ENCODE data around the gene APH1B.

APH1B gene

DNA sequence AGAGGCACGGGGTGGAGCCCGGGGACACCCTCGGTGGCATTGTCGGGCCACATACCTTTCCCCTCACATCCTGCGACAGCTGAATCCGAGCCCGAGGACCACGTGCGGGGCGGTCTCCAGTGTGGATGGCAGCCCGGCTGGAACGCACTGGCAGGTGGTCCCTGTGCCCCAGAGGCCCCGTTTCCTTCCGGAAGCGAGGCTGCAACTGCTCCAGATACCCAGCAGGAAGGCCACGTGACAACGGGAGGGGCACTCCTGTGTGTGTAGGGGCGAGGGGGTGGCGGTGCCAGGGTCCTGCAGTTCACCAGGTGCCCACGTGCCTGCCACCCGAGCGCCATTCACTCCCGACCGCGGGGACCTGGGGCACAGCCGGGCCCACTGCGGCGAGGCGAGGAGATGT is 44.1 kb downstream of the APH1B start:
- DNase-seq (ENCODE audit: insufficient read length, low spot score) (no peak), FAIRE-seq (no peak)
- no peak for TF ChIP-seq PAX5 (IDR thresholded peaks at IDR 0.05; ENCODE audit: insufficient read depth, low read length, severe bottlenecking)
- no peak for TF ChIP-seq POU2F2 (IDR thresholded peaks at IDR 0.05; ENCODE audit: low read depth, low read length)
- TF ChIP-seq SPI1 (IDR thresholded peaks at IDR 0.05; ENCODE audit: low read depth, low read length), result no peak
- no peak for TF ChIP-seq TAF1 (IDR thresholded peaks at IDR 0.05; ENCODE audit: low read depth, low read length)
- TF ChIP-seq POLR2A (IDR thresholded peaks at IDR 0.05; ENCODE audit: low read depth, low read length), result no peak
- no peak for TF ChIP-seq POLR2AphosphoS5 (IDR thresholded peaks at IDR 0.05; ENCODE audit: low read depth, low read length)

DNA sequence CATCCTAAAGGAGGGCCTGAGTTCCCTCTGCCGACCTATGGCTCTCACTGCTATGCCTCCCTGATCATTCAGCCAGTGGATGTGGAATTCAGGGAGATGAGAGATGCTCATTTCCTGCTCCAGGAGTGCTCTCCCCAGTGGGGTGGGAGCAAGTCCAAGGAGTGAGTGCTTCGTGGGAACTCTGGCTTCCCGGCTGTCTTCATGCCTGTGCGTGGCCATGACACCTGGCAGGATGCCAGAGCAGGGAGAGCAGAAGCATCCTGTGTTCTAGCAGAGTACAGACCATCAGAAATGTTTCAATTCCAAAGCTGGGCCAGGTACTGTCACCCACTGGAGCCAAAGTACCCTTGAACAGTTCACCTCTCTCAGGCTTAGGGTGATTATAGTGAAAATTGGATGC is 45.1 kb downstream of the APH1B start:
- FAIRE-seq (no peak), DNase-seq (ENCODE audit: insufficient read length, low spot score) (no peak)
- TF ChIP-seq SPI1 (IDR thresholded peaks at IDR 0.05; ENCODE audit: low read depth, low read length) (no peak), POLR2A (IDR thresholded peaks at IDR 0.05; ENCODE audit: low read depth, low read length) (no peak), PAX5 (IDR thresholded peaks at IDR 0.05; ENCODE audit: insufficient read depth, low read length, severe bottlenecking) (no peak), POLR2AphosphoS5 (IDR thresholded peaks at IDR 0.05; ENCODE audit: low read depth, low read length) (no peak), TAF1 (IDR thresholded peaks at IDR 0.05; ENCODE audit: low read depth, low read length) (no peak), POU2F2 (IDR thresholded peaks at IDR 0.05; ENCODE audit: low read depth, low read length) (no peak)

DNA sequence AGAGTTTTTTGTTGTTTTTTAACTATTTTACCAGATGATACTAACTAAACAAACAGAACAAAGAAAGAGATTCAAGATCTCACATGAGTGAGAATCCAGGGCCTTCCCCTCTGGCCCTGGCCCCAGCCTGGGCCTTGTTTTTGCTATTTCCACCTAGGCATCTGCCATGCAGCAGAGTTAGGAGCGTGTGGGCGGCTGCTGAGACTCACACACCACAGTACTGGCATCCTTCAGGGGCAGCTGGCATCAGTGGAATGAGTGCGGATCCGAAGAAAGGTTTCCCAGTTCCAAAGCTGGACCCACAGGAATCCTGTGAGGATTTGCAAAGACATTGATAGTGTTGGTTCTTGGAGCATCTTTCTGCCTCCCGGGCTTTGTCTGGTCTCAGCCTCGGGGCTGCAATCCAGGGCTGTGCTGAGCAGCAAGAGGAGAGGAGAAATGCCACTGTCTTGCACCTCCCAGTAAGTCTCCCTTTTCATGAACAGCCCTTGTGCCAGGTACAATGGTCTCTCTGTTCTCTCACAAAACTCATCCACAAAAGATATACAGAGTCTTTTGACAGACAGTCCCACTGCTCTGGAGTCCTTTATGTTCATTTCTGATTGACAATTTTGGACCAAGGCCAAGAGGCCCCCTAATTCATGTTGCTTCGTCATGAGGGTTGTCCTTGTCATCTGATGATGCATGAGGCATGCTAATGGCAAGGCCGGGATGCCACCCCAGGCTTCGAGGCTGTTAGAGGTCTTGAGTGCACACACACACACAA is 46.6 kb downstream of the APH1B start:
- DNase-seq (ENCODE audit: insufficient read length, low spot score) (no peak), FAIRE-seq (no peak)
- no peak for TF ChIP-seq POLR2A (IDR thresholded peaks at IDR 0.05; ENCODE audit: low read depth, low read length)
- TF ChIP-seq POLR2AphosphoS5 (IDR thresholded peaks at IDR 0.05; ENCODE audit: low read depth, low read length), result no peak
- no peak for TF ChIP-seq TAF1 (IDR thresholded peaks at IDR 0.05; ENCODE audit: low read depth, low read length)
- no peak for TF ChIP-seq POU2F2 (IDR thresholded peaks at IDR 0.05; ENCODE audit: low read depth, low read length)
- no peak for TF ChIP-seq PAX5 (IDR thresholded peaks at IDR 0.05; ENCODE audit: insufficient read depth, low read length, severe bottlenecking)
- no peak for TF ChIP-seq SPI1 (IDR thresholded peaks at IDR 0.05; ENCODE audit: low read depth, low read length)

- DNase-seq (ENCODE audit: insufficient read length, low spot score) (no peak), FAIRE-seq (no peak)
- TF ChIP-seq POLR2AphosphoS5 (IDR thresholded peaks at IDR 0.05; ENCODE audit: low read depth, low read length), result no peak
- no peak for TF ChIP-seq TAF1 (IDR thresholded peaks at IDR 0.05; ENCODE audit: low read depth, low read length)
- TF ChIP-seq POU2F2 (IDR thresholded peaks at IDR 0.05; ENCODE audit: low read depth, low read length), result no peak
- TF ChIP-seq SPI1 (IDR thresholded peaks at IDR 0.05; ENCODE audit: low read depth, low read length), result no peak
- TF ChIP-seq POLR2A (IDR thresholded peaks at IDR 0.05; ENCODE audit: low read depth, low read length), result no peak
- TF ChIP-seq PAX5 (IDR thresholded peaks at IDR 0.05; ENCODE audit: insufficient read depth, low read length, severe bottlenecking), result no peak
Observed at GRCh38 chr15:63324770-63325169, 47.4 kb downstream of the APH1B start.

DNA sequence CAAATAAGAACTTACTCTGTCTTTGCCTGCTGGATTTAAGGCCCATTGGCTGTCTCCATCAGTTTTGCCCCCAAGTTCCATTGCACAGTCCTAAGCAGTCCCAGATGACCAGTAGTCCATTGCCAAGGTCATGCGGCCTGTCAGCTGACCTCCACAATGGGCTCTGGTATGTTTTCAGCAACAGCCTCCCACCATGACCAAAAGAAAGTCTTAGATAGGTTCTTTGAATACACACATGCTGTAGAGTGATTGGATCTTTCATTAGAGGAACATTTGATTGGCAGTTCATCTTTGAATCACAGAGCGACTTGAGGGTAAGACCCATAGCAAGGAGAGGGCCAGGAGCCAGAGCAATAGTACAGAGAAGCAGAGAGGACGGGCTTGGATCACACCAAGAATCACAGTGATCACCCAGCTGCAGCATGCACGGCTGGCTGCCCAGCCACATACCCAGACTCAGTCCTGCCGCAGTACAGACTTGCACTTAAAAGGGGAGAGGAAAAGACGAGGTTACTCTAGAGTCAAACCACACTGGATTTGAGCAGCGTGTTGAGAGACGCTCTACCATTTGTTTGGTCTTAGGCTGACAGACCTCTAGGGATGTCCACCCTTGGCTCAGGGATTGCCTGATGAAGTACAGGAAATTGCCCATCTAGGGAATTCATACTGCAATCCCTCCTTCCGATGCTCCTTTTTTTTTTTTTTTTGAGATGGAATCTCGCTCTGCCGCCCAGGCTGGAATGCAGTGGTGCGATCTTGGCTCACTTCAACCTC is 50.4 kb downstream of the APH1B start:
- DNase-seq (ENCODE audit: insufficient read length, low spot score) (no peak), FAIRE-seq (no peak)
- no peak for TF ChIP-seq TAF1 (IDR thresholded peaks at IDR 0.05; ENCODE audit: low read depth, low read length)
- no peak for TF ChIP-seq POLR2A (IDR thresholded peaks at IDR 0.05; ENCODE audit: low read depth, low read length)
- no peak for TF ChIP-seq SPI1 (IDR thresholded peaks at IDR 0.05; ENCODE audit: low read depth, low read length)
- TF ChIP-seq POU2F2 (IDR thresholded peaks at IDR 0.05; ENCODE audit: low read depth, low read length), result no peak
- no peak for TF ChIP-seq POLR2AphosphoS5 (IDR thresholded peaks at IDR 0.05; ENCODE audit: low read depth, low read length)
- TF ChIP-seq PAX5 (IDR thresholded peaks at IDR 0.05; ENCODE audit: insufficient read depth, low read length, severe bottlenecking), result no peak

GRCh38 chr15:63329567-63330350 is 52.4 kb downstream of the APH1B start:
- FAIRE-seq, result no peak
- DNase-seq (ENCODE audit: insufficient read length, low spot score), result no peak
- TF ChIP-seq TAF1 (IDR thresholded peaks at IDR 0.05; ENCODE audit: low read depth, low read length), result no peak
- no peak for TF ChIP-seq POU2F2 (IDR thresholded peaks at IDR 0.05; ENCODE audit: low read depth, low read length)
- TF ChIP-seq POLR2AphosphoS5 (IDR thresholded peaks at IDR 0.05; ENCODE audit: low read depth, low read length), result no peak
- no peak for TF ChIP-seq SPI1 (IDR thresholded peaks at IDR 0.05; ENCODE audit: low read depth, low read length)
- no peak for TF ChIP-seq PAX5 (IDR thresholded peaks at IDR 0.05; ENCODE audit: insufficient read depth, low read length, severe bottlenecking)

DNA sequence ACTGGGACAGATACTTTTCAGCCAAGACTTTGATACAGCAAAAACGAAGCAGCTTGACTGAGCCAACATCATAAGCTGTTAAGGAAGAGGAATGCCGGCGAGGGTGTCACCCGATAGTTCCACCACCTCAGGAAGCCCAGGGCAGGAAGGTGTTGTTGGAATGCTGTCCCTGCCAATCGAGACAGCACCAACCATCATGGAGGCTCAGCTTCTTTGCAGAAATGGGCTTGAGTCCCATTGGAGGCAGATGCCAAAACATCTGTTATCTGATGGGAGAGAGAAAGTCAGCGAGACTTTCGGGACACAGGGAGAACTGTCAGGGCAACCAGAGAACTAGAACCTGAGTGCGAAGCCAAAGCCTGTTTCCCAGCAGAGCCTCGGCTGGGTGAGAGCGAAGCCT is 53.5 kb downstream of the APH1B start:
- no peak for DNase-seq (ENCODE audit: insufficient read length, low spot score)
- TF ChIP-seq TAF1 (IDR thresholded peaks at IDR 0.05; ENCODE audit: low read depth, low read length) (no peak), POU2F2 (IDR thresholded peaks at IDR 0.05; ENCODE audit: low read depth, low read length) (no peak), POLR2A (IDR thresholded peaks at IDR 0.05; ENCODE audit: low read depth, low read length) (no peak), PAX5 (IDR thresholded peaks at IDR 0.05; ENCODE audit: insufficient read depth, low read length, severe bottlenecking) (no peak), POLR2AphosphoS5 (IDR thresholded peaks at IDR 0.05; ENCODE audit: low read depth, low read length) (no peak), SPI1 (IDR thresholded peaks at IDR 0.05; ENCODE audit: low read depth, low read length) (no peak)
- FAIRE-seq, result no peak

DNA sequence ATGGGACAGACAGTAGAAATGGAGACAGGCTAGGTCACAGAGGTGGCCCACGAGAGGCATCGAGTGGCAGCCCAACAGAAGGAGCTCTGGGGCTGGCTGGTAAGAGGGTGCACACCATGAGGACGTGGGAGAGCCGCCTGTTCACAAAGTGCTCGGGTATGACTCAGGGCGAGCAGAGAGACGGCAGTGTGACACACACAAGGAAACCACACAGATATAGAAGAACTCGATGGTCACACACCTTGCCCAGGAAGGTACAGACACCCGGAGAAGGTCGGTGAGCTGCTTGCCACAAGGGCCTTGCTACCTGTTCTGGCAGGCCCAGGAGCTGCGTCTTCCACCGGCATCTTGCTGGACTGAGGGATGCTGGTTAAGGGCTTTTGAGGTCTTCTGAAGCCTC is 54.1 kb downstream of the APH1B start:
- FAIRE-seq (no peak), DNase-seq (ENCODE audit: insufficient read length, low spot score) (no peak)
- TF ChIP-seq PAX5 (IDR thresholded peaks at IDR 0.05; ENCODE audit: insufficient read depth, low read length, severe bottlenecking) (no peak), TAF1 (IDR thresholded peaks at IDR 0.05; ENCODE audit: low read depth, low read length) (no peak), SPI1 (IDR thresholded peaks at IDR 0.05; ENCODE audit: low read depth, low read length) (no peak)

Measured in GM12891 (cell line).